H9 (cell line): ENCODE data around the gene KDM4E. TPM values are rescaled to one million over a fixed set of nuclear protein-coding genes. Genes with fewer than 3 reads are reported as not detected.

Experiments
- DNase-seq: peaks from one replicate; pipeline ENCODE4 v3.0.0-alpha.2; 2017
- H2AFZ ChIP-seq: one replicate; pipeline ENCODE4 v1.6.1; 2013; ENCODE audit warnings: mild to moderate bottlenecking, low read length, control low read depth, moderate library complexity
- H2AK5ac ChIP-seq: 2 replicates; pipeline ENCODE4 v1.6.1; 2013; ENCODE audit warnings: low read length, control low read depth, mixed read lengths; ENCODE audit not compliant: insufficient read length
- H2BK120ac ChIP-seq: one replicate; pipeline ENCODE4 v1.6.1; 2013; ENCODE audit warnings: low read depth, mild to moderate bottlenecking, low read length, control low read depth, inconsistent platforms; ENCODE audit not compliant: poor library complexity, severe bottlenecking
- H2BK12ac ChIP-seq: 2 replicates; pipeline ENCODE4 v1.6.1; 2013; ENCODE audit warnings: low read length, control low read depth, mixed read lengths, low read depth; ENCODE audit not compliant: insufficient read length
- H2BK15ac ChIP-seq: 2 replicates; pipeline ENCODE4 v1.6.1; 2013; ENCODE audit warnings: low read depth, low read length, control low read depth
- H2BK20ac ChIP-seq: one replicate; pipeline ENCODE4 v1.6.1; 2013; ENCODE audit warnings: low read depth, mild to moderate bottlenecking, low read length, control low read depth, inconsistent platforms; ENCODE audit not compliant: poor library complexity, severe bottlenecking
- H2BK5ac ChIP-seq: 2 replicates; pipeline ENCODE4 v1.6.1; 2013; ENCODE audit warnings: low read length, control low read depth, mixed read lengths; ENCODE audit not compliant: insufficient read length
- H3K14ac ChIP-seq: 2 replicates; pipeline ENCODE4 v1.6.1; 2013; ENCODE audit warnings: low read length, control low read depth; ENCODE audit not compliant: insufficient read depth
- H3K18ac ChIP-seq: 2 replicates; pipeline ENCODE4 v1.6.1; 2013; ENCODE audit warnings: low read depth, mild to moderate bottlenecking, mixed read lengths, low read length, control low read depth; ENCODE audit not compliant: insufficient read length
- H3K23ac ChIP-seq: 2 replicates; pipeline ENCODE4 v1.6.1; 2013; ENCODE audit warnings: low read length, control low read depth, mixed read lengths, low read depth; ENCODE audit not compliant: insufficient read length
- H3K23me2 ChIP-seq: 2 replicates; pipeline ENCODE4 v1.6.1; 2013; ENCODE audit warnings: low read depth, mild to moderate bottlenecking, mixed read lengths, low read length, control low read depth; ENCODE audit not compliant: insufficient read length, poor library complexity, severe bottlenecking
- H3K27ac ChIP-seq: 2 replicates; pipeline ENCODE4 v1.5.1; 2013; ENCODE audit warnings: low read length, control low read depth, mixed read lengths, low read depth; ENCODE audit not compliant: insufficient read length
- H3K27me3 ChIP-seq: 2 replicates; pipeline ENCODE4 v1.6.1; 2013; ENCODE audit warnings: low read length, control low read depth, inconsistent platforms; ENCODE audit not compliant: insufficient read depth
- H3K4ac ChIP-seq: 2 replicates; pipeline ENCODE4 v1.6.1; 2013; ENCODE audit warnings: low read depth, mild to moderate bottlenecking, control low read depth, inconsistent platforms, low read length, moderate library complexity
- H3K4me1 ChIP-seq: 2 replicates; pipeline ENCODE4 v1.6.1; 2013; ENCODE audit warnings: low read length, control low read depth, inconsistent platforms; ENCODE audit not compliant: insufficient read depth
- H3K4me2 ChIP-seq: 2 replicates; pipeline ENCODE4 v1.6.1; 2013; ENCODE audit warnings: low read length, control low read depth, mixed read lengths; ENCODE audit not compliant: insufficient read length, insufficient read depth
- H3K56ac ChIP-seq: 2 replicates; pipeline ENCODE4 v1.6.1; 2013; ENCODE audit warnings: low read depth, mild to moderate bottlenecking, mixed read lengths, low read length, control low read depth; ENCODE audit not compliant: insufficient read length
- H3K79me1 ChIP-seq: 2 replicates; pipeline ENCODE4 v1.6.1; 2013; ENCODE audit warnings: low read depth, mild to moderate bottlenecking, moderate library complexity, low read length, control low read depth, inconsistent platforms; ENCODE audit not compliant: insufficient read depth, poor library complexity, severe bottlenecking
- H3K79me2 ChIP-seq: 2 replicates; pipeline ENCODE4 v1.6.1; 2013; ENCODE audit warnings: low read length, control low read depth, inconsistent platforms; ENCODE audit not compliant: insufficient read depth
- H3K9ac ChIP-seq: 2 replicates; pipeline ENCODE4 v1.6.1; 2013; ENCODE audit warnings: low read length, control low read depth, mixed read lengths; ENCODE audit not compliant: insufficient read length; ENCODE audit errors: extremely low read depth
- H3K9me3 ChIP-seq: one replicate; pipeline ENCODE4 v1.6.1; 2013; ENCODE audit warnings: low read depth, low read length, inconsistent platforms; ENCODE audit not compliant: control insufficient read depth
- H3T11ph ChIP-seq: one replicate; pipeline ENCODE4 v1.6.1; 2013; ENCODE audit warnings: mild to moderate bottlenecking, low read length, control low read depth, inconsistent platforms
- H4K20me1 ChIP-seq: one replicate; pipeline ENCODE4 v1.6.1; 2013; ENCODE audit not compliant: control insufficient read depth, insufficient read length, insufficient read depth
- H4K5ac ChIP-seq: 2 replicates; pipeline ENCODE4 v1.6.1; 2013; ENCODE audit warnings: low read depth, mild to moderate bottlenecking, mixed read lengths, low read length, control low read depth; ENCODE audit not compliant: insufficient read length
- H4K8ac ChIP-seq: replicated peaks from 2 replicates; pipeline ENCODE4 v1.6.1; 2013; ENCODE audit warnings: low read length, control low read depth, mixed read lengths, low read depth; ENCODE audit not compliant: insufficient read length
- H4K91ac ChIP-seq: 2 replicates; pipeline ENCODE4 v1.6.1; 2013; ENCODE audit warnings: low read depth, mild to moderate bottlenecking, moderate library complexity, mixed read lengths, low read length, control low read depth; ENCODE audit not compliant: insufficient read length
- H3K27ac Mint-ChIP-seq, 3 experiments: 2 replicates in 2 of 3; 3 replicates in 1 of 3; pipeline ENCODE4 v1.8.0; 2020 to 2021; ENCODE audit warnings: mixed read lengths in 3 of 3, mild to moderate bottlenecking in 1 of 3, moderate library complexity in 1 of 3
- H3K27me3 Mint-ChIP-seq: 2 replicates; pipeline ENCODE4 v1.8.0; 2021; ENCODE audit warnings: low read depth, mild to moderate bottlenecking, moderate library complexity, mixed read lengths
- H3K36me3 Mint-ChIP-seq, 3 experiments: 2 replicates in 2 of 3; 3 replicates in 1 of 3; pipeline ENCODE4 v1.8.0; 2020 to 2021; ENCODE audit warnings: low read depth in 3 of 3, mixed read lengths in 3 of 3; ENCODE audit not compliant: insufficient read depth in 1 of 3
- H3K4me1 Mint-ChIP-seq, 2 experiments: 2 replicates each; pipeline ENCODE4 v1.8.0; 2020; ENCODE audit warnings: mixed read lengths in 2 of 2
- H3K4me3 Mint-ChIP-seq, 2 experiments: 2 replicates in 1 of 2; 3 replicates in 1 of 2; pipeline ENCODE4 v1.8.0; 2020 to 2021; ENCODE audit warnings: mild to moderate bottlenecking in 2 of 2, mixed read lengths in 2 of 2, moderate library complexity in 1 of 2
- H3K9me3 Mint-ChIP-seq, 2 experiments: 2 replicates in 1 of 2; 3 replicates in 1 of 2; pipeline ENCODE4 v1.8.0; 2020; ENCODE audit warnings: mild to moderate bottlenecking in 2 of 2, mixed read lengths in 2 of 2, moderate library complexity in 1 of 2
- total RNA-seq: library from RNA; stranded (reverse); gene quantifications from 2 replicates; pipeline ENCODE4 v1.2.1, GENCODE V29; 2021
- TF ChIP-seq, protein P1 (sequence below): fragments of 200-600 bp; sonication (generic); conservative IDR thresholded peaks from 3 replicates; pipeline ENCODE4 v1.8.0; 2021; ENCODE audit warnings: antibody characterized with exemption, mild to moderate bottlenecking

Gene KDM4E
- total RNA-seq, 1 experiment from 2014 or later: not detected

DNA sequence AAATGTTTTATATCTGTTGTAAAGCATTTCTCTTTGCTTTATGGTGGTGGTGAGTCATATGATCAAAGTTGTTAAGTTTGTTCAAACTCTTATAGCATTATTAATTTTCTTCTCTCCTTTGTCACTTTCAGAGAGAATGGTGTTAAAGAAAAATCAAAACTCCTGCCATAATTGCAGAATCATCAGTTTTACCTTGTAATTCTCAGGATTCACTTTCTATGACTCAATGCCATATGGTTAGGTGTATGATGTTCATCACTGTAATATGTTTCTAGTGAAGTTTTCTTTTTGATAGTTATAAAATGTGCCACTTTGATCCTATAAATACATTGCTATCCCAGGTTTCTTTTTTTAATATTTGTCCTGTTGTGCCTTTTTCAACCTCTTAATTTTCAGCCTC, 13.7 kb upstream of the KDM4E start:
- Histone ChIP-seq H4K8ac (no peak overlapping the region), H2AFZ (no peak overlapping the region), H3K4me1 (no peaks in the 10 kb centered on the region), H4K91ac (no peak overlapping the region), H3K23ac (no peak overlapping the region), H3T11ph (no peak overlapping the region), H3K4me2 (no peak overlapping the region), H2BK20ac (no peak overlapping the region), H2BK5ac (no peak overlapping the region), H3K79me2 (no peaks in the 10 kb centered on the region), H3K27ac (no peak overlapping the region), H3K14ac (no peak overlapping the region), H2BK12ac (no peak overlapping the region), H2BK15ac (no peak overlapping the region), H3K18ac (no peak overlapping the region), H2BK120ac (no peak overlapping the region), H3K23me2 (no peaks in the 10 kb centered on the region), H3K9ac (no peak overlapping the region), H4K20me1 (no peaks in the 10 kb centered on the region), H3K56ac (no peak overlapping the region), H4K5ac (no peak overlapping the region), H2AK5ac (no peak overlapping the region), H3K4ac (no peak overlapping the region), H3K27me3 (no peaks in the 10 kb centered on the region), H3K79me1 (no peaks in the 10 kb centered on the region), H3K9me3 (no peaks in the 10 kb centered on the region)
- H3K9me3 Mint-ChIP-seq: no peaks in the 10 kb centered on the region
- H3K27me3 Mint-ChIP-seq: peaks cover 24% of the 10 kb centered on the region
- H3K36me3 Mint-ChIP-seq: no peaks in the 10 kb centered on the region; a peak in 1 of 7 replicates
- H3K4me3 Mint-ChIP-seq: no peak overlapping the region
- no peak for DNase-seq
- no peak overlapping the region for H3K27ac Mint-ChIP-seq
- H3K4me1 Mint-ChIP-seq: no peaks in the 10 kb centered on the region
- TF ChIP-seq, protein P1, sequence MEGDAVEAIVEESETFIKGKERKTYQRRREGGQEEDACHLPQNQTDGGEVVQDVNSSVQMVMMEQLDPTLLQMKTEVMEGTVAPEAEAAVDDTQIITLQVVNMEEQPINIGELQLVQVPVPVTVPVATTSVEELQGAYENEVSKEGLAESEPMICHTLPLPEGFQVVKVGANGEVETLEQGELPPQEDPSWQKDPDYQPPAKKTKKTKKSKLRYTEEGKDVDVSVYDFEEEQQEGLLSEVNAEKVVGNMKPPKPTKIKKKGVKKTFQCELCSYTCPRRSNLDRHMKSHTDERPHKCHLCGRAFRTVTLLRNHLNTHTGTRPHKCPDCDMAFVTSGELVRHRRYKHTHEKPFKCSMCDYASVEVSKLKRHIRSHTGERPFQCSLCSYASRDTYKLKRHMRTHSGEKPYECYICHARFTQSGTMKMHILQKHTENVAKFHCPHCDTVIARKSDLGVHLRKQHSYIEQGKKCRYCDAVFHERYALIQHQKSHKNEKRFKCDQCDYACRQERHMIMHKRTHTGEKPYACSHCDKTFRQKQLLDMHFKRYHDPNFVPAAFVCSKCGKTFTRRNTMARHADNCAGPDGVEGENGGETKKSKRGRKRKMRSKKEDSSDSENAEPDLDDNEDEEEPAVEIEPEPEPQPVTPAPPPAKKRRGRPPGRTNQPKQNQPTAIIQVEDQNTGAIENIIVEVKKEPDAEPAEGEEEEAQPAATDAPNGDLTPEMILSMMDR: no peak
